Measurements from ENCODE around the gene SLC37A3. TPM values are rescaled to one million over a fixed set of nuclear protein-coding genes. Genes with fewer than 3 reads are reported as not detected.

SLC37A3 gene
- polyA plus RNA-seq, 2 of the 4 experiments (the other 2 are of a cell fraction) = 26.9 to 53.2 TPM

- POLR2A ChIA-PET = no interaction called here
- Histone ChIP-seq H3K4me1 (no peaks in the 10 kb centered on the region), H3K4me2 (no peak overlapping the region), H3K27ac (no peak overlapping the region), H3K4me3 (no peak overlapping the region), H3K9me3 (no peaks in the 10 kb centered on the region)
- WGBS (ENCODE audit: missing lambda C conversion rate) = 88% methylated on average over 11 of the region's 11 CpGs
- ATAC-seq = peak in 1 of 2 experiments; percentile 28; a peak in 1 of 6 replicates
- TF ChIP-seq FOXS1 (CRISPR knock-in tag; IDR thresholded peaks at IDR 0.05) (no peak), EHMT2 (IDR thresholded peaks at IDR 0.05; ENCODE audit: low read depth) (no peak), RFX5 (IDR thresholded peaks at IDR 0.05) (no peak), MYC (IDR thresholded peaks at IDR 0.05; ENCODE audit: borderline replicate concordance, low read length) (no peak), BCL3 (IDR thresholded peaks at IDR 0.05) (no peak), CBX8 (IDR thresholded peaks at IDR 0.05) (no peak), FOSB (CRISPR knock-in tag; IDR thresholded peaks at IDR 0.05) (no peak), REST (IDR thresholded peaks at IDR 0.05) (no peak), KDM1A (IDR thresholded peaks at IDR 0.05; ENCODE audit: low read depth) (no peak), CTCF (IDR thresholded peaks at IDR 0.05) (no peak), SREBF2 (IDR thresholded peaks at IDR 0.05) (no peak), MAX (IDR thresholded peaks at IDR 0.05) (no peak), RCOR1 (IDR thresholded peaks at IDR 0.05; ENCODE audit: low read depth, low read length) (no peak), JUN (IDR thresholded peaks at IDR 0.05) (no peak), MAFK (IDR thresholded peaks at IDR 0.05; ENCODE audit: partially characterized antibody) (no peak), HMGXB4 (CRISPR knock-in tag; IDR thresholded peaks at IDR 0.05; ENCODE audit: borderline replicate concordance) (no peak), ZC3H11A (IDR thresholded peaks at IDR 0.05) (no peak), RNF2 (IDR thresholded peaks at IDR 0.05; ENCODE audit: borderline replicate concordance, low read depth) (no peak), ZNF302 (CRISPR knock-in tag; IDR thresholded peaks at IDR 0.05) (no peak)
- CTCF ChIA-PET = interaction anchor here (0.6 to 1.7 kb wide), 2 partner anchors 11 to 72 kb away, joined by 3 to 6 read pairs; no protein-coding TSS in a partner anchor
- FAIRE-seq = no peak
- no peak for DNase-seq (ENCODE audit: low read depth in 1 of 2, low spot score in 1 of 2)
Measured at GRCh38 chr7:140446467-140446866, 48.1 kb upstream of the SLC37A3 start.

- Histone ChIP-seq H3K4me2 (no peak overlapping the region), H3K4me1 (no peaks in the 10 kb centered on the region), H3K4me3 (no peak overlapping the region), H3K27ac (no peak overlapping the region), H3K9me3 (no peaks in the 10 kb centered on the region)
- WGBS (ENCODE audit: missing lambda C conversion rate) = 52% methylated on average over 2 of the region's 2 CpGs
- TF ChIP-seq CHD2 (IDR thresholded peaks at IDR 0.05; ENCODE audit: low read length, partially characterized antibody) (no peak), ZSCAN20 (CRISPR knock-in tag; IDR thresholded peaks at IDR 0.05) (no peak)
- FAIRE-seq (no peak), ATAC-seq (no peak), DNase-seq (ENCODE audit: low read depth in 1 of 2, low spot score in 1 of 2) (no peak)
- CTCF ChIA-PET = no interaction called here
- POLR2A ChIA-PET = no interaction called here
Measured at GRCh38 chr7:140441519-140441918, 43.2 kb upstream of the SLC37A3 start.
